ENCODE measurements around the gene CACNA1A. TPM values are rescaled to one million over a fixed set of nuclear protein-coding genes. Genes with fewer than 3 reads are reported as not detected.

The CACNA1A gene
- total RNA-seq, 1 donor from 2014 or later: 8.6 TPM

GRCh38 chr19:13255041-13255718, 251.1 kb downstream of the CACNA1A start:
- H3K36me3 ChIP-seq: no peaks in the 10 kb centered on the region
- H3K9me3 ChIP-seq: no peaks in the 10 kb centered on the region
- intact Hi-C loops (cut with DNase I): no loop called here
- H3K4me3 ChIP-seq: no peak overlapping the region
- H3K4me1 ChIP-seq: no peaks in the 10 kb centered on the region
- TF ChIP-seq POLR2AphosphoS5 (IDR thresholded peaks at IDR 0.05; ENCODE audit: insufficient read depth in 1 of 2, low read depth in 1 of 2) (no peak), POLR2A (IDR thresholded peaks at IDR 0.05) (no peak)
- TF ChIP-seq, protein P1, sequence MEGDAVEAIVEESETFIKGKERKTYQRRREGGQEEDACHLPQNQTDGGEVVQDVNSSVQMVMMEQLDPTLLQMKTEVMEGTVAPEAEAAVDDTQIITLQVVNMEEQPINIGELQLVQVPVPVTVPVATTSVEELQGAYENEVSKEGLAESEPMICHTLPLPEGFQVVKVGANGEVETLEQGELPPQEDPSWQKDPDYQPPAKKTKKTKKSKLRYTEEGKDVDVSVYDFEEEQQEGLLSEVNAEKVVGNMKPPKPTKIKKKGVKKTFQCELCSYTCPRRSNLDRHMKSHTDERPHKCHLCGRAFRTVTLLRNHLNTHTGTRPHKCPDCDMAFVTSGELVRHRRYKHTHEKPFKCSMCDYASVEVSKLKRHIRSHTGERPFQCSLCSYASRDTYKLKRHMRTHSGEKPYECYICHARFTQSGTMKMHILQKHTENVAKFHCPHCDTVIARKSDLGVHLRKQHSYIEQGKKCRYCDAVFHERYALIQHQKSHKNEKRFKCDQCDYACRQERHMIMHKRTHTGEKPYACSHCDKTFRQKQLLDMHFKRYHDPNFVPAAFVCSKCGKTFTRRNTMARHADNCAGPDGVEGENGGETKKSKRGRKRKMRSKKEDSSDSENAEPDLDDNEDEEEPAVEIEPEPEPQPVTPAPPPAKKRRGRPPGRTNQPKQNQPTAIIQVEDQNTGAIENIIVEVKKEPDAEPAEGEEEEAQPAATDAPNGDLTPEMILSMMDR (IDR thresholded peaks at IDR 0.05): no peak
- no peaks in the 10 kb centered on the region for H3K27me3 ChIP-seq
- no peak overlapping the region for H3K27ac ChIP-seq
- no peak for DNase-seq (ENCODE audit: extremely low spot score in 2 of 2)

DNA sequence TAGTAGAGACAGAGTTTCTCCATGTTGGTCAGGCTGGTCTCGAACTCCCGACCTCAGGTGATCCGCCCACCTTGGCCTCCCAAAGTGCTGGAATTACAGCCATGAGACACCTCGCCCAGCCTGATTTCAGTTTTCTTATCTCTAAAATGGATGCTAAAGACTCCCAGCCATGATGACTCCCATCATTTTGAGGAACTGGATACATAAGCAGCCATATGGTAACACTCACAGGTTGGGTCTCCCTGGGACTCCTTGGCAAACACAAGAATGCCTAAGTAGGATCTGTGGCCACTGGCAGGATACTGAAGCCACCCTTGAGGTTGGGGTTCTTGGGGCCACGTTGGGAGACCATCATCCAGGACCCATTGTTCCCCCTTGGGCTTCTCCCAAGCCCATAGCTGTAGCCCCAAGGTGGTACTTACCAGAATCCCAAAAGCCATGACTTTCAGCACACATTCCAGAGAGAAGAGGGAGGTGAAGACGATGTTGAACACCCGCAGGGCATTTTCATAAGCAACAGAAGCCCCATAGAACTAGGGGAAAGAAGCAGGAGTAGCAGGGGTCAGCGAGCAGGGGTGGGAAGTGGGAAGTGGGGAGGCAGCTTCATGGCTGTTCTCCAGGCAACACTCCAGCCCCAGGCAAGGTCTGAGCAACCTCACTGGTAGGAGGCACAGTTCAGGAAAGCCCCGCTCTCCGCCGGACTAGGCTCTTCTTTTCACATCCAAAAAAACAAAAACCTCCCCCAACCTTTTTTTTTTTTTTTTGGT, 253.5 kb downstream of the CACNA1A start:
- Histone ChIP-seq H3K4me1 (no peaks in the 10 kb centered on the region), H3K4me3 (no peak overlapping the region), H3K27ac (no peak overlapping the region), H3K36me3 (no peaks in the 10 kb centered on the region), H3K27me3 (no peaks in the 10 kb centered on the region), H3K9me3 (no peaks in the 10 kb centered on the region)
- DNase-seq (ENCODE audit: extremely low spot score in 2 of 2): no peak
- intact Hi-C loops (cut with DNase I): no loop called here
- TF ChIP-seq POLR2A (IDR thresholded peaks at IDR 0.05) (no peak), POLR2AphosphoS5 (IDR thresholded peaks at IDR 0.05; ENCODE audit: insufficient read depth in 1 of 2, low read depth in 1 of 2) (no peak)
- TF ChIP-seq, protein P1 (IDR thresholded peaks at IDR 0.05): no peak

DNA sequence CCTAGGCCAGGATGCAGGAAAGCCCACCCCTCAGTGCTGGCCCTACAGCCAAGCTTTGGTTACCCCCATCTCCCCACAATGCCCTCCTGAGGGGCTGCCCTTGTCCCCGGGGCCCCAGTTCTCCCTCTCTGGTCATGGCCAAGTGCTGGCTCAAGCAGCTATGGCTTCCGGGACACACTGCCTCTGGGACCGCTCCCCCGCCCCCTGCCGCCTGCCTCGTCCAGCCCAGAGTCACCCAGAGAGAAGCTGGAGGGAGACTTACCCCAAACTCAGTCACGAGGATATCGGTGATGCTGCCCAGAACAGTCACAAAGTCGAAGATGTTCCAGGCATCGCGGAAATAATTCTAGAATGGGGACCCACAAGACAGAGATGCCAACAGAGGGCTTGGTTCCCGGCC, 261.4 kb downstream of the CACNA1A start:
- H3K4me3 ChIP-seq: no peak overlapping the region
- intact Hi-C loops (cut with DNase I): no loop called here
- no peak for DNase-seq (ENCODE audit: extremely low spot score in 2 of 2)
- H3K27ac ChIP-seq: no peak overlapping the region
- no peaks in the 10 kb centered on the region for H3K4me1 ChIP-seq
- H3K36me3 ChIP-seq: no peaks in the 10 kb centered on the region
- TF ChIP-seq POLR2A (IDR thresholded peaks at IDR 0.05): no peak
- TF ChIP-seq POLR2AphosphoS5 (IDR thresholded peaks at IDR 0.05; ENCODE audit: insufficient read depth in 1 of 2, low read depth in 1 of 2): no peak
- TF ChIP-seq, protein P1 (IDR thresholded peaks at IDR 0.05): no peak
- H3K27me3 ChIP-seq: no peaks in the 10 kb centered on the region
- H3K9me3 ChIP-seq: no peaks in the 10 kb centered on the region

DNA sequence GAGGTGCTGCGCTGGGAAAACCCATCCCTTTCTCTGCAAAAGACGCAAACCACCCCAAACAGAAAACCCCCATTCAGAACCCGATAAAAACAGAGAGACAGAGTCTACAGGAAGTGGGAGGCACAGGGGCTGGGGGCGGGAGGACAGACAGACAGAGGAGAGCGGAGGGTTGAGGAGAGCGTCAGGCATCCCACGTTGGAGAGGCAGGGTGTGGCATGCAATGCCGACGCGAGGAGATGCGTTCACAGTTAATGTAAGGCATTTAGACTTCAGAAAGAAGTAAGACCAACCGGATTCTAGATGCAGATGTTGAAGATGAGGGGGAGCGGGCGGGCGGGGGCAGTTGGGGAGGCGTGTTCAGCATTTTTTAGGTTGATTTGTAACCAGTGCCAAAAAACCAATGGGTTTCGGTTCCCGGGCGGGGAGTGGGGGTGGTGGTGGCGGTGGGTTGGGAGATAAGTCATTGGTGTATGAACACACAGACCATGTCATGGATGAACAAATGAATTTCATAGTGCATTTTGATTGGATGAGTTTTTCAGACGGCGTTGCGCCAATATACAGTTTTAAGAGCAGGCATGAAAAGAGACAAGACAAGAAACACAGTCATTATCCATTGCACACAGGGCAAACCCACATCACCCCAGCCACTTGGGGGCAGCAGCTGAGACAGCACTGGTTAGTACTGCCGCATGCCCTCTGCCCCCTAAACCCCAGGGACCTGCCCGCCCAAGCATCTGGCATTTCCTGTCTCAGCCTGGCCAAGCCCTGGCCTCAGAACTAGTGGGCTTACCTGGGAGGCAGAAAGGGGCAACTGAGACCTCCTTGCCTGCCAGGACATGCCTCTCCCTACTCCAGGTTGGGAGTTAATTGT, 264.8 kb downstream of the CACNA1A start:
- Histone ChIP-seq H3K27me3 (no peaks in the 10 kb centered on the region), H3K9me3 (no peaks in the 10 kb centered on the region), H3K27ac (no peak overlapping the region), H3K4me3 (no peak overlapping the region), H3K36me3 (no peaks in the 10 kb centered on the region), H3K4me1 (no peaks in the 10 kb centered on the region)
- intact Hi-C loops (cut with DNase I): no loop called here
- no peak for DNase-seq (ENCODE audit: extremely low spot score in 2 of 2)
- TF ChIP-seq, protein P1 (IDR thresholded peaks at IDR 0.05): no peak
- TF ChIP-seq POLR2A (IDR thresholded peaks at IDR 0.05): no peak
